Activated T-helper 1 cell treated with anti-CD3 and anti-CD28 coated beads, Interleukin-12 subunit alpha, Interleukin-12 subunit beta, Interleukin-2, Interleukin-4 antibody, amounts not matched to agents 30 ng/mL and 10 ng/mL and 1 ng/mL, durations not matched to agents 14 hours and 24 hours and 36 hours (primary cell): Measurements from ENCODE around the gene GCAT. TPM values are rescaled to one million over a fixed set of nuclear protein-coding genes. Genes with fewer than 3 reads are reported as not detected.

Source experiments
- DNase-seq: peaks from one replicate; pipeline ENCODE4 v3.0.0; 2021; ENCODE audit warnings: low spot score
- H3K27ac Mint-ChIP-seq: one replicate; pipeline ENCODE4 v1.8.0; 2021; ENCODE audit warnings: mild to moderate bottlenecking, mixed read lengths
- H3K27me3 Mint-ChIP-seq: one replicate; pipeline ENCODE4 v1.8.0; 2022; ENCODE audit warnings: mild to moderate bottlenecking, moderate library complexity, mixed read lengths; ENCODE audit not compliant: insufficient read depth
- H3K36me3 Mint-ChIP-seq: one replicate; pipeline ENCODE4 v1.8.0; 2021; ENCODE audit warnings: low read depth, mixed read lengths
- H3K4me1 Mint-ChIP-seq: one replicate; pipeline ENCODE4 v1.8.0; 2021; ENCODE audit warnings: low read depth, mixed read lengths
- H3K4me3 Mint-ChIP-seq: one replicate; pipeline ENCODE4 v1.8.0; 2021; ENCODE audit warnings: mild to moderate bottlenecking, moderate library complexity, mixed read lengths
- H3K9me3 Mint-ChIP-seq: one replicate; pipeline ENCODE4 v1.8.0; 2021; ENCODE audit warnings: mixed read lengths
- intact Hi-C: fragments of 100-400 bp; cut with micrococcal nuclease; formaldehyde crosslinking; loops from one replicate; pipeline ENCODE4 v1.15.1; 2024
- total RNA-seq: library from RNA; stranded (reverse); gene quantifications from 2 replicates; pipeline ENCODE4 v1.2.3, GENCODE V29; 2022

GCAT gene
- total RNA-seq, 1 donor from 2014 or later, result 28.9 TPM

- H3K27ac Mint-ChIP-seq, result no peak overlapping the region
- no peak for DNase-seq
- H3K4me3 Mint-ChIP-seq, result peak overlapping the region; percentile 53
- intact Hi-C loops, result no loop called here
- no peaks in the 10 kb centered on the region for H3K9me3 Mint-ChIP-seq
- H3K27me3 Mint-ChIP-seq, result peaks cover 37% of the 10 kb centered on the region
- H3K36me3 Mint-ChIP-seq, result peaks cover 6% of the 10 kb centered on the region
- peaks cover 11% of the 10 kb centered on the region for H3K4me1 Mint-ChIP-seq
Measured at GRCh38 chr22:37822079-37822833, 14.5 kb downstream of the GCAT start.

DNA sequence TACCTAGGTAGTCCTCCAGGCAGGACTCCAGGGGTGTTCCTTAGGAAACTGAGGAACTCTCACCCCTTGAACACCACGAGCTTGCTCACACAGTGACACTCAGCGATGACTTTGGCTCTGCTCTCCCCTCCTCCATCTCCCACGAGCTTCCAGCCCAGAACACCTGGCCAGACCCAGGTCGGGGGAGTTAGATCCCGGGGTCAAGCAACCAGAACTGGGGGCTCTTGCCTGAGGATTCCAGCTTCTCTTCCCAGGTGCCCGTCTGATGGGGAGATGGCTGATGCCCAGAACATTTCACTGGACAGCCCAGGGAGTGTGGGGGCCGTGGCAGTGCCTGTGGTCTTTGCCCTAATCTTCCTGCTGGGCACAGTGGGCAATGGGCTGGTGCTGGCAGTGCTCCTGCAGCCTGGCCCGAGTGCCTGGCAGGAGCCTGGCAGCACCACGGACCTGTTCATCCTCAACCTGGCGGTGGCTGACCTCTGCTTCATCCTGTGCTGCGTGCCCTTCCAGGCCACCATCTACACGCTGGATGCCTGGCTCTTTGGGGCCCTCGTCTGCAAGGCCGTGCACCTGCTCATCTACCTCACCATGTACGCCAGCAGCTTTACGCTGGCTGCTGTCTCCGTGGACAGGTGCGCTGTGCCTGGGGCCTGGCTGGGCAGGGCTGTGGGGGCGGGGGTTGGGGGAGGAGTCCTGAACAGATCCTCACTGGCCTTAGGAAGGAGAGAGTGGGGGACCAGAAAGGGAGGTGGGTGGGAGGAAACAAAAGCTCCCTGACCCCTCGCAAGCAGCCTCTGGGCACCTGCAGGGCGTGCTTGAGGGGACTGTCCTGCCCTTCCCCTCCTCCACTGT is 15.6 kb downstream of the GCAT start, which contains the start of gene GALR3:
GALR3 (plus strand) TSS at position 249 of the 852 bp plus-strand sequence; CDS start at position 274, 25 bp downstream.
- Mint-ChIP-seq H3K9me3 (no peaks in the 10 kb centered on the region), H3K4me1 (peaks cover 5% of the 10 kb centered on the region), H3K4me3 (peak within 1 kb of the TSS; percentile 66), H3K27me3 (peaks cover 37% of the 10 kb centered on the region), H3K27ac (no peak within 1 kb of the TSS), H3K36me3 (peaks cover 7% of the 10 kb centered on the region)
- intact Hi-C loops, result no loop called here
- DNase-seq, result no peak

DNA sequence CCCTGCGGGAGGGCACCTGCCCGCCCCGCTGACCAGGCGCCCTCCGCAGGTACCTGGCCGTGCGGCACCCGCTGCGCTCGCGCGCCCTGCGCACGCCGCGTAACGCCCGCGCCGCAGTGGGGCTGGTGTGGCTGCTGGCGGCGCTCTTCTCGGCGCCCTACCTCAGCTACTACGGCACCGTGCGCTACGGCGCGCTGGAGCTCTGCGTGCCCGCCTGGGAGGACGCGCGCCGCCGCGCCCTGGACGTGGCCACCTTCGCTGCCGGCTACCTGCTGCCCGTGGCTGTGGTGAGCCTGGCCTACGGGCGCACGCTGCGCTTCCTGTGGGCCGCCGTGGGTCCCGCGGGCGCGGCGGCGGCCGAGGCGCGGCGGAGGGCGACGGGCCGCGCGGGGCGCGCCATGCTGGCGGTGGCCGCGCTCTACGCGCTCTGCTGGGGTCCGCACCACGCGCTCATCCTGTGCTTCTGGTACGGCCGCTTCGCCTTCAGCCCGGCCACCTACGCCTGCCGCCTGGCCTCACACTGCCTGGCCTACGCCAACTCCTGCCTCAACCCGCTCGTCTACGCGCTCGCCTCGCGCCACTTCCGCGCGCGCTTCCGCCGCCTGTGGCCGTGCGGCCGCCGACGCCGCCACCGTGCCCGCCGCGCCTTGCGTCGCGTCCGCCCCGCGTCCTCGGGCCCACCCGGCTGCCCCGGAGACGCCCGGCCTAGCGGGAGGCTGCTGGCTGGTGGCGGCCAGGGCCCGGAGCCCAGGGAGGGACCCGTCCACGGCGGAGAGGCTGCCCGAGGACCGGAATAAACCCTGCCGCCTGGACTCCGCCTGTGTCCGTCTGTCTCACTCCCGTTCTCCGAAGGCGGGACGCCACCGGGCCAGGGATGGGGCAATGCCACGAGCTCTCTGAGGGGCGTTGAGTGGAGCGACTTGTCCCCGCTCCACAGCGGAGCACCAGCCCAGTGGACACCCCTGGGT is 17.2 kb downstream of the GCAT start:
- H3K27ac Mint-ChIP-seq, result no peak overlapping the region
- H3K4me3 Mint-ChIP-seq, result peak overlapping the region; percentile 72
- intact Hi-C loops, result no loop called here
- H3K27me3 Mint-ChIP-seq, result peaks cover 24% of the 10 kb centered on the region
- no peak for DNase-seq
- H3K36me3 Mint-ChIP-seq, result peaks cover 8% of the 10 kb centered on the region
- H3K9me3 Mint-ChIP-seq, result no peaks in the 10 kb centered on the region
- H3K4me1 Mint-ChIP-seq, result no peaks in the 10 kb centered on the region

DNA sequence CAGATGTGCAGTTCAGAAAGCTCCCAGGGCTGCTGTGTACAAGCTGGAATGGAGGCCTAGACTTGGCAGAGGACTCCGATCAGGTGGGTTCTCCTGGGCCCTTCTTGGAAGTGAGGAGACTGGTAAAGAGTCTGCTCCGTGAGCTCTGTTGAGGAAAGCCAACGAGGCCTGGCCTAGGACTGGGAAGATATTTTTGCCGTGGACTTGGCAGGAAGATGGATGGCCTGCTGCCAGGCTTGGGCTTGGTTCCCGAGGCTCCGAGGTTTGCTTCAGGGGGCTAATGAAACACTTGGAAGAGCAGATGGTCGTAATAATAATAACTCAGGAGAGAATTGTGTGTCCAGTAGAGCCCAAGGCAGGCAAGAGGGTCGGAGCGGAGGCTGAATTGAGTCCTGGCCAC is 19.3 kb downstream of the GCAT start:
- intact Hi-C loops, result no loop called here
- DNase-seq, result no peak
- H3K27ac Mint-ChIP-seq, result no peak overlapping the region
- no peaks in the 10 kb centered on the region for H3K4me1 Mint-ChIP-seq
- no peaks in the 10 kb centered on the region for H3K9me3 Mint-ChIP-seq
- H3K4me3 Mint-ChIP-seq, result no peak overlapping the region
- peaks cover 11% of the 10 kb centered on the region for H3K36me3 Mint-ChIP-seq
- H3K27me3 Mint-ChIP-seq, result peaks cover 11% of the 10 kb centered on the region

- H3K36me3 Mint-ChIP-seq, result peaks cover 15% of the 10 kb centered on the region
- intact Hi-C loops, result no loop called here
- no peaks in the 10 kb centered on the region for H3K9me3 Mint-ChIP-seq
- H3K4me3 Mint-ChIP-seq, result no peak overlapping the region
- no peaks in the 10 kb centered on the region for H3K27me3 Mint-ChIP-seq
- DNase-seq, result no peak
- no peak overlapping the region for H3K27ac Mint-ChIP-seq
- H3K4me1 Mint-ChIP-seq, result no peaks in the 10 kb centered on the region
Measured at GRCh38 chr22:37830093-37830842, 22.5 kb downstream of the GCAT start.

DNA sequence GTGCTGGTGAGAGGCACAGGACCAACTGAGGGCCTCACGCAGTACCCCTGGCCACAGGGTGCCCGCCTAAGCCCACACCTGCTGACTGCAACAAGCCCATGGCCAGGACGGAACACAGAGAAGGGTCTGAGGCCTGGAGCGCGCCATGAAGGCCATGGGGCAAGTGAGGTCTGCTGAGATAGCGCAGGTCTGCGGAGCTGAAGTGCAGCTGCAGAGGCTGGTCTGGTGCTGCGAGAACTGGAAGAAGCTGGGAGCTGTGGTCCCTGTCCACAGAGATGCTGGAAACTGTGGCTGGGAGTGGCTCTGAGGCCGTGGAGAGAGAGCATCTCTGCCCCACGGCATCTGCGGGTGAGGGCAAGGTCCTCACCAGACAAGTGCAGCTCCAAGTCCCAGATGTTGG is 23.7 kb downstream of the GCAT start:
- Mint-ChIP-seq H3K27ac (no peak overlapping the region), H3K36me3 (peaks cover 15% of the 10 kb centered on the region), H3K4me1 (no peaks in the 10 kb centered on the region), H3K4me3 (no peak overlapping the region), H3K9me3 (no peaks in the 10 kb centered on the region), H3K27me3 (no peaks in the 10 kb centered on the region)
- intact Hi-C loops, result no loop called here
- no peak for DNase-seq

GRCh38 chr22:37832022-37832857 is 24.5 kb downstream of the GCAT start:
- Mint-ChIP-seq H3K27me3 (no peaks in the 10 kb centered on the region), H3K4me1 (no peaks in the 10 kb centered on the region), H3K27ac (no peak overlapping the region), H3K9me3 (no peaks in the 10 kb centered on the region), H3K4me3 (no peak overlapping the region), H3K36me3 (peaks cover 16% of the 10 kb centered on the region)
- intact Hi-C loops, result no loop called here
- no peak for DNase-seq

- no peaks in the 10 kb centered on the region for H3K9me3 Mint-ChIP-seq
- peaks cover 17% of the 10 kb centered on the region for H3K36me3 Mint-ChIP-seq
- intact Hi-C loops, result loop anchor here (5.0 kb wide), 1 partner anchor 1315 kb away; the partner anchor contains the start of gene EIF3D
- DNase-seq, result no peak
- peaks cover 10% of the 10 kb centered on the region for H3K4me1 Mint-ChIP-seq
- H3K27ac Mint-ChIP-seq, result peak overlapping the region; percentile 40
- peak overlapping the region; percentile 78 for H3K4me3 Mint-ChIP-seq
- H3K27me3 Mint-ChIP-seq, result no peaks in the 10 kb centered on the region
Measured at GRCh38 chr22:37842015-37842793, 34.5 kb downstream of the GCAT start.

DNA sequence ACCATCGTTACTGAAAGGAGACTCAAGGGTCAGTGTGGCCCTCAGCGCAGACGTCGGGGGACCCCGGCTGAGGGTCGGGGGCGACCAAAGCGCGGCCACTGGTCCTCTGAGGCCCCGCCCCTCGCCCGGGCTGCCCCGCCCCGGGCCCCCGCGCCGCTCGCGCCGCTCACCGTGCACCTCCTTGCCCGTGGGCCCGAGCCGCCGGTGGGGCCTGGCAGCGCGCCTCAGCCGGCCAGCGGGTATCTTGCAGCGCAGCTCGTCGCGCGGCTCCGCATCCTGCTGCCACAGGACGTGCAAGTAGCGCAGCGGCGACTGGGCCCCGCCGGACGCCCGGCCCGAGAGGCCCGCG is 36.0 kb downstream of the GCAT start:
- DNase-seq, result no peak
- Mint-ChIP-seq H3K27ac (peak overlapping the region; percentile 95), H3K4me3 (peak overlapping the region; percentile 90), H3K27me3 (no peaks in the 10 kb centered on the region), H3K4me1 (peaks cover 23% of the 10 kb centered on the region), H3K9me3 (no peaks in the 10 kb centered on the region), H3K36me3 (peaks cover 18% of the 10 kb centered on the region)
- intact Hi-C loops, result loop anchor here (1.0 to 5.0 kb wide), 5 partner anchors 26 to 1316 kb away; partner anchors contain the start of genes EIF3D, GCAT and GGA1

DNA sequence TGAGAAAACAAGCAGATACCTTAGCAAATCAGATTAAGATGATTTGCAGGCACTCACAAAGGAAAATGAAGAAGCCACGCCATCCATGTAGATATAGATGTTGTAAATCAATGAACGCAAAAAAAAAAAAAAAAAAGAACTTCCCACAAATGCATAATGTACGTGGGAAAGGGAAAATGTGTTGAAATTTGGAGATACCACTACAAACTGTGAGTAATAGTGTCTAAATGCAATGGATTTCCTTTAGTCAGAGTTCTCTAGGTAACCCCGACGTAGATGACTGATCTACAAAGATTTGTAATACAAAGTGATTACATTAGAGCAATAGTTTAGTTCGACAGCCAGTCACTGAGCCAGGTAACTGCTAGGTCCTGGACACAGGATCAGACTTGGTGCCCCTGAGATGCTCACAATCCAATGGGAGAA is 37.2 kb downstream of the GCAT start:
- Mint-ChIP-seq H3K4me3 (peak overlapping the region; percentile 84), H3K4me1 (peaks cover 28% of the 10 kb centered on the region), H3K9me3 (no peaks in the 10 kb centered on the region), H3K27me3 (no peaks in the 10 kb centered on the region), H3K27ac (peak overlapping the region; percentile 71), H3K36me3 (peaks cover 27% of the 10 kb centered on the region)
- DNase-seq, result no peak
- intact Hi-C loops, result loop anchor here (1.0 to 5.0 kb wide), 5 partner anchors 28 to 1318 kb away; partner anchors contain the start of genes EIF3D, GCAT and GGA1

DNA sequence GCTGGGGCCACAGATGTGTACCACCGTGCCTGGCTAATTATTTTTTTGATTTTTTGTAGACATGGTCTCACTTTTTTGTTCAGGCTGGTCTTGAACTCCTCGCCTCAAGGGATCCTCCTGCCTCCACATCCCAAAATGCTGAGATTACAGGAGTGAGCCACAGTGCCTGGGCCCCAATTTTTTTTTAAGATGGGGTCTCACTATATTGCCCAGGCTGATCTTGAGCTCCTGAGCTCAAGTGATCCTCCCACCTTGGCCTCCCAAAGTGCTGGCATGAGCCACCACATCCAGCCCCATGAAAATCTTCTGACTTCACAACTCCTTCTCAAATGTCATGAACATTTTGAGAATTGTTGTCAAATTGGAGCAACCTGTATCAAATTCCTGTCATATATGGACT is 38.7 kb downstream of the GCAT start:
- H3K4me3 Mint-ChIP-seq, result peak overlapping the region; percentile 22
- peaks cover 36% of the 10 kb centered on the region for H3K36me3 Mint-ChIP-seq
- intact Hi-C loops, result no loop called here
- no peak overlapping the region for H3K27ac Mint-ChIP-seq
- H3K27me3 Mint-ChIP-seq, result no peaks in the 10 kb centered on the region
- H3K9me3 Mint-ChIP-seq, result no peaks in the 10 kb centered on the region
- no peak for DNase-seq
- H3K4me1 Mint-ChIP-seq, result peaks cover 40% of the 10 kb centered on the region
